Calu3 (cell line): ENCODE measurements around the gene FBXL7. TPM values are rescaled to one million over a fixed set of nuclear protein-coding genes. Genes with fewer than 3 reads are reported as not detected.

ENCODE experiments used
- BruUV-seq: library from RNA; stranded (reverse); fragments of 400-500 nt; replicated peaks from 2 replicates; lab custom pipeline; 2021; lab: Mats Ljungman, UMichigan
- CTCF ChIA-PET: fragments of 300-600 bp; sonication (Branson Sonifier 250); formaldehyde crosslinking; loops from one replicate; lab custom pipeline; 2022; ENCODE audit warnings: antibody characterized with exemption; lab: Charles Lee
- DNase-seq: peaks from one replicate; pipeline ENCODE4 v3.0.0; 2022
- H3K27ac Mint-ChIP-seq: one replicate; pipeline ENCODE4 v1.8.0; 2022; ENCODE audit warnings: mixed read lengths; ENCODE audit not compliant: unreplicated experiment
- H3K27me3 Mint-ChIP-seq: one replicate; pipeline ENCODE4 v1.8.0; 2022; ENCODE audit warnings: mixed read lengths; ENCODE audit not compliant: unreplicated experiment
- H3K36me3 Mint-ChIP-seq: one replicate; pipeline ENCODE4 v1.8.0; 2022; ENCODE audit warnings: mild to moderate bottlenecking, moderate library complexity, mixed read lengths; ENCODE audit not compliant: insufficient read depth, unreplicated experiment
- H3K4me1 Mint-ChIP-seq: one replicate; pipeline ENCODE4 v1.8.0; 2022; ENCODE audit warnings: mild to moderate bottlenecking, low read depth, mixed read lengths; ENCODE audit not compliant: unreplicated experiment
- H3K4me3 Mint-ChIP-seq: one replicate; pipeline ENCODE4 v1.8.0; 2022; ENCODE audit warnings: mild to moderate bottlenecking, low read depth, moderate library complexity, mixed read lengths; ENCODE audit not compliant: unreplicated experiment
- H3K9me3 Mint-ChIP-seq: one replicate; pipeline ENCODE4 v1.8.0; 2022; ENCODE audit warnings: low read depth, mixed read lengths; ENCODE audit not compliant: unreplicated experiment
- CTCF ChIP-seq: fragments of 200-600 bp; IDR thresholded peaks from one replicate; pipeline ENCODE4 v1.8.0; 2022; ENCODE audit warnings: antibody characterized with exemption; ENCODE audit not compliant: unreplicated experiment
- intact Hi-C: fragments of 100-400 bp; cut with micrococcal nuclease; formaldehyde crosslinking; loops from one replicate; pipeline ENCODE4 v1.10.0; 2022; ENCODE audit not compliant: unreplicated experiment
- total RNA-seq: library from RNA; stranded (reverse); gene quantifications from 2 replicates; pipeline ENCODE4 v1.2.3, GENCODE V29; 2022

FBXL7 gene
- total RNA-seq, 1 experiment from 2014 or later = not detected

GRCh38 chr5:15902066-15902465 is 402.1 kb downstream of the FBXL7 start:
- intact Hi-C loops = no loop called here
- no peak for DNase-seq
- H3K4me1 Mint-ChIP-seq = no peaks in the 10 kb centered on the region
- TF ChIP-seq CTCF = no peak
- H3K36me3 Mint-ChIP-seq = no peaks in the 10 kb centered on the region
- H3K27ac Mint-ChIP-seq = no peak overlapping the region
- no peaks in the 10 kb centered on the region for H3K27me3 Mint-ChIP-seq
- CTCF ChIA-PET = no interaction called here
- H3K9me3 Mint-ChIP-seq = peaks cover 5% of the 10 kb centered on the region
- H3K4me3 Mint-ChIP-seq = no peak overlapping the region
- BruUV-seq = no TSS peak

GRCh38 chr5:15904899-15905830 is 405.2 kb downstream of the FBXL7 start:
- Mint-ChIP-seq H3K36me3 (no peaks in the 10 kb centered on the region), H3K4me3 (no peak overlapping the region), H3K9me3 (no peaks in the 10 kb centered on the region), H3K27ac (no peak overlapping the region), H3K4me1 (no peaks in the 10 kb centered on the region), H3K27me3 (no peaks in the 10 kb centered on the region)
- TF ChIP-seq CTCF = no peak
- BruUV-seq = no TSS peak
- intact Hi-C loops = no loop called here
- DNase-seq = no peak
- CTCF ChIA-PET = no interaction called here

GRCh38 chr5:15914638-15915037 is 414.7 kb downstream of the FBXL7 start:
- Mint-ChIP-seq H3K27ac (no peak overlapping the region), H3K36me3 (no peaks in the 10 kb centered on the region), H3K4me1 (no peaks in the 10 kb centered on the region), H3K9me3 (peaks cover 10% of the 10 kb centered on the region), H3K4me3 (no peak overlapping the region), H3K27me3 (no peaks in the 10 kb centered on the region)
- no TSS peak for BruUV-seq
- no peak for TF ChIP-seq CTCF
- DNase-seq = no peak
- CTCF ChIA-PET = no interaction called here
- intact Hi-C loops = no loop called here

GRCh38 chr5:15926586-15926985 is 426.6 kb downstream of the FBXL7 start:
- Mint-ChIP-seq H3K27ac (no peak overlapping the region), H3K4me1 (no peaks in the 10 kb centered on the region), H3K27me3 (no peaks in the 10 kb centered on the region), H3K4me3 (no peak overlapping the region), H3K36me3 (no peaks in the 10 kb centered on the region), H3K9me3 (peaks cover 9% of the 10 kb centered on the region)
- BruUV-seq = no TSS peak
- CTCF ChIA-PET = no interaction called here
- intact Hi-C loops = no loop called here
- no peak for DNase-seq
- TF ChIP-seq CTCF = no peak
